ENCODE measurements around the gene MICAL3. TPM values are rescaled to one million over a fixed set of nuclear protein-coding genes. Genes with fewer than 3 reads are reported as not detected.

Gene MICAL3
- total and polyA plus RNA-seq, 2 of the 8 experiments (the other 6 are each of a cell fraction or from before 2014, with no cell fraction given), result 8.3 to 41.8 TPM

GRCh38 chr22:18013436-18013835, 10.9 kb downstream of the MICAL3 start:
- Histone ChIP-seq H4K91ac (replicated peaks; ENCODE audit: insufficient read length, low read length) (no peak overlapping the region), H3K4me3 (ENCODE audit: extremely low read depth in 1 of 4, insufficient read depth in 2 of 4, low read depth in 3 of 4, low read length in 4 of 4) (no peak overlapping the region), H3K56ac (replicated peaks; ENCODE audit: insufficient read length, low read depth, low read length) (no peak overlapping the region), H3K79me2 (ENCODE audit: control insufficient read depth in 1 of 2, insufficient read depth in 2 of 2, low read length in 2 of 2) (no peaks in the 10 kb centered on the region), H3K27ac (ENCODE audit: low read depth, low read length) (no peak overlapping the region), H3K14ac (ENCODE audit: insufficient read length) (no peak overlapping the region), H2AFZ (ENCODE audit: low read length) (no peak overlapping the region), H2BK120ac (replicated peaks; ENCODE audit: low read depth, low read length) (no peak overlapping the region), H3K27me3 (replicated peaks in 1 of 4; ENCODE audit: control insufficient read depth in 3 of 4, extremely low read depth in 1 of 4, insufficient read depth in 3 of 4, low read length in 3 of 4) (no peaks in the 10 kb centered on the region), H2BK12ac (ENCODE audit: low read depth, low read length) (no peak overlapping the region), H2BK15ac (ENCODE audit: low read length) (no peak overlapping the region), H3K4ac (replicated peaks; ENCODE audit: insufficient read length, low read depth, low read length) (no peak overlapping the region), H3K9me3 (ENCODE audit: insufficient read depth in 2 of 2, low read depth in 1 of 2, low read length in 1 of 2) (no peaks in the 10 kb centered on the region), H4K5ac (ENCODE audit: insufficient read length, low read depth, low read length) (no peak overlapping the region), H3K23me2 (ENCODE audit: low read depth, low read length) (no peaks in the 10 kb centered on the region), H3K4me2 (ENCODE audit: insufficient read depth in 1 of 2, low read depth in 2 of 2, low read length in 2 of 2) (no peak overlapping the region), H4K8ac (ENCODE audit: extremely low read depth, insufficient read depth, low read length) (no peak overlapping the region), H3K23ac (ENCODE audit: insufficient read length) (no peak overlapping the region), H2BK5ac (ENCODE audit: low read depth, low read length) (no peak overlapping the region), H3K18ac (ENCODE audit: extremely low read depth, low read length) (no peak overlapping the region), H3K79me1 (ENCODE audit: low read depth, low read length) (no peaks in the 10 kb centered on the region), H4K20me1 (replicated peaks in 1 of 2; ENCODE audit: control insufficient read depth in 1 of 2, insufficient read depth in 2 of 2, low read length in 2 of 2) (no peaks in the 10 kb centered on the region), H3K36me3 (ENCODE audit: control insufficient read depth in 2 of 4, insufficient read depth in 4 of 4, low read length in 3 of 4) (no peaks in the 10 kb centered on the region), H3K9ac (replicated peaks in 1 of 4; ENCODE audit: extremely low read depth in 1 of 4, low read depth in 3 of 4, low read length in 3 of 4) (no peak overlapping the region), H3K4me1 (replicated peaks in 1 of 4; ENCODE audit: control insufficient read depth in 3 of 4, insufficient read depth in 4 of 4, low read length in 3 of 4) (no peaks in the 10 kb centered on the region), H2AK5ac (ENCODE audit: low read depth, low read length) (no peak overlapping the region), H2BK20ac (ENCODE audit: low read length) (no peak overlapping the region)
- TF ChIP-seq CHD1 (IDR thresholded peaks at IDR 0.05; ENCODE audit: low read depth, low read length), result no peak
- TF ChIP-seq CEBPB (IDR thresholded peaks at IDR 0.05; ENCODE audit: low read depth, low read length), result no peak
- no peak for TF ChIP-seq TAF7 (optimal IDR thresholded peaks at IDR 0.05; ENCODE audit: borderline replicate concordance, low read depth, low read length)
- TF ChIP-seq, protein P1, sequence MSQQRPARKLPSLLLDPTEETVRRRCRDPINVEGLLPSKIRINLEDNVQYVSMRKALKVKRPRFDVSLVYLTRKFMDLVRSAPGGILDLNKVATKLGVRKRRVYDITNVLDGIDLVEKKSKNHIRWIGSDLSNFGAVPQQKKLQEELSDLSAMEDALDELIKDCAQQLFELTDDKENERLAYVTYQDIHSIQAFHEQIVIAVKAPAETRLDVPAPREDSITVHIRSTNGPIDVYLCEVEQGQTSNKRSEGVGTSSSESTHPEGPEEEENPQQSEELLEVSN (IDR thresholded peaks at IDR 0.05), result no peak
- no peak for TF ChIP-seq POU5F1 (IDR thresholded peaks at IDR 0.05; ENCODE audit: low read depth, low read length)
- no peak for TF ChIP-seq CREB1 (IDR thresholded peaks at IDR 0.05)
- 96% methylated on average over 2 of the region's 2 CpGs; no CpG with 5 or more reads in 1 of the 2 experiments for WGBS, 2 experiments (ENCODE audit: extremely low coverage in 1 of 2, insufficient coverage in 1 of 2, insufficient read length in 1 of 2, insufficient replicate concordance in 2 of 2, low coverage in 1 of 2, low lambda C conversion rate in 2 of 2, missing lambda C conversion rate in 1 of 2)
- POLR2A ChIA-PET (ENCODE audit: partially characterized antibody), result no interaction called here
- DNase-seq (ENCODE audit: low read depth in 1 of 2, low spot score in 2 of 2) (no peak), FAIRE-seq (no peak)
- CTCF ChIA-PET (ENCODE audit: partially characterized antibody), result no interaction called here
